Bronchial epithelial cell (primary cell): ENCODE results near the gene FBXO31. TPM values are rescaled to one million over a fixed set of nuclear protein-coding genes. Genes with fewer than 3 reads are reported as not detected.
A peak's percentile ranks its signal among the peaks of the same experiment; 100 is the strongest.

Source experiments
- DNase-seq: peaks from one replicate; pipeline ENCODE4 v3.0.0-alpha.2; 2010; ENCODE audit warnings: low read depth
- FAIRE-seq: peaks from 2 replicates; lab custom pipeline; 2011; peaks lifted over from hg19 to GRCh38; lab: Jason Lieb, UNC
- H3K27me3 ChIP-seq: 2 replicates; pipeline ENCODE4 v1.5.1; 2011; ENCODE audit warnings: low read length; ENCODE audit not compliant: control insufficient read depth, insufficient read depth
- H3K36me3 ChIP-seq: 2 replicates; pipeline ENCODE4 v1.5.1; 2011; ENCODE audit warnings: low read length; ENCODE audit not compliant: control insufficient read depth, insufficient read depth
- H3K4me3 ChIP-seq: 2 replicates; pipeline ENCODE4 v1.5.1; 2011; ENCODE audit warnings: mild to moderate bottlenecking, low read depth, low read length, control low read depth
- total RNA-seq: library from RNA; depleted of rRNA; stranded (reverse); fragments of >200 nt; gene quantifications from 2 replicates; pipeline ENCODE4 v1.2.1, GENCODE V29; 2014
- TF ChIP-seq, protein P1 (sequence below): IDR thresholded peaks from 2 replicates; pipeline ENCODE4 v1.5.1; 2011; ENCODE audit warnings: mild to moderate bottlenecking, moderate library complexity, low read length, control low read depth, inconsistent platforms; ENCODE audit not compliant: insufficient read depth, severe bottlenecking

Gene FBXO31
- total RNA-seq, 1 donor from 2014 or later = 24.7 TPM

DNA sequence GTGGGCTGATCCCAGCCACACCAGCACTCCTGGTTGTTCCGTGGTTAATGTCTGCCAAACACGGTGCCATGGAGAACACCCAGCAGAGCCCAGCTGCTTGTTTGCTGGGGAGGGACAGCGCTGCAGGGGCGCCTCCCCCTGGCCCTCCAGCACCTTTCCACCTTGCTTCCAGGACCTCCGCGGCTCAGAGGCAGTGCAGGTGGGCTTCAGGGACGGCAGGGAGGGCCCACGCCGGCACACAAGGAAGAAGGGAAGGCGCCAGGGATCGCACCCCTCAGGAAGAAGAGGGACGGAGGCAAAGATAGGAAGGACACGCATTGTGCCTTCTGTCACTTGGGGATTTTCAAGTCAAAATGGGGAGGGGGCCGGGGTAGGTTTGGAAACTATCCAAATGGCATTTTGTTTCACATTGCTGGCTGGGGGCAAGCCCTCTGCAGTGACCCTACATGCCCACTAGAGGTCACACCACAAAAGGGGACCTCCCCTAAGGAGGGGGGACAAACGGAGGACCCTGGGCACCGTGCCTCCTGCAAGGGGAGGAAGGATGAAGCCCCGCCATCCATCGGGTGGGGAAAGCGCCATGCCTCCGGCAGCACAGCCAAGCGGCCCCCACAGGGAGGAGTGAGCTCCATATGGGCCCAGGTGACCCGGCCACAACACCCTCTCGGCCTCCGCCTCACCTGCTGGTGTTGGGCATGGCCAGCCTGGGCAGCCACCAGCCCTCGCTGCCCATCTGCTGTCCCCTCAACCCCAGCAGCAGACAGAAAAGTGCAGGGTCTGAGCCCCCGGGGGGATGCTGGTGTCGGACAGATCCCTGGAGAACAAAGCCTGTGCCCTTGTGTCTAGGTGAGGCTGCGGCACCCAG is 58.9 kb downstream of the FBXO31 start:
- Histone ChIP-seq H3K27me3 (no peaks in the 10 kb centered on the region), H3K4me3 (no peak overlapping the region), H3K36me3 (peaks cover 11% of the 10 kb centered on the region)
- DNase-seq (no peak), FAIRE-seq (no peak)
- TF ChIP-seq, protein P1, sequence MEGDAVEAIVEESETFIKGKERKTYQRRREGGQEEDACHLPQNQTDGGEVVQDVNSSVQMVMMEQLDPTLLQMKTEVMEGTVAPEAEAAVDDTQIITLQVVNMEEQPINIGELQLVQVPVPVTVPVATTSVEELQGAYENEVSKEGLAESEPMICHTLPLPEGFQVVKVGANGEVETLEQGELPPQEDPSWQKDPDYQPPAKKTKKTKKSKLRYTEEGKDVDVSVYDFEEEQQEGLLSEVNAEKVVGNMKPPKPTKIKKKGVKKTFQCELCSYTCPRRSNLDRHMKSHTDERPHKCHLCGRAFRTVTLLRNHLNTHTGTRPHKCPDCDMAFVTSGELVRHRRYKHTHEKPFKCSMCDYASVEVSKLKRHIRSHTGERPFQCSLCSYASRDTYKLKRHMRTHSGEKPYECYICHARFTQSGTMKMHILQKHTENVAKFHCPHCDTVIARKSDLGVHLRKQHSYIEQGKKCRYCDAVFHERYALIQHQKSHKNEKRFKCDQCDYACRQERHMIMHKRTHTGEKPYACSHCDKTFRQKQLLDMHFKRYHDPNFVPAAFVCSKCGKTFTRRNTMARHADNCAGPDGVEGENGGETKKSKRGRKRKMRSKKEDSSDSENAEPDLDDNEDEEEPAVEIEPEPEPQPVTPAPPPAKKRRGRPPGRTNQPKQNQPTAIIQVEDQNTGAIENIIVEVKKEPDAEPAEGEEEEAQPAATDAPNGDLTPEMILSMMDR = peak; percentile 74

DNA sequence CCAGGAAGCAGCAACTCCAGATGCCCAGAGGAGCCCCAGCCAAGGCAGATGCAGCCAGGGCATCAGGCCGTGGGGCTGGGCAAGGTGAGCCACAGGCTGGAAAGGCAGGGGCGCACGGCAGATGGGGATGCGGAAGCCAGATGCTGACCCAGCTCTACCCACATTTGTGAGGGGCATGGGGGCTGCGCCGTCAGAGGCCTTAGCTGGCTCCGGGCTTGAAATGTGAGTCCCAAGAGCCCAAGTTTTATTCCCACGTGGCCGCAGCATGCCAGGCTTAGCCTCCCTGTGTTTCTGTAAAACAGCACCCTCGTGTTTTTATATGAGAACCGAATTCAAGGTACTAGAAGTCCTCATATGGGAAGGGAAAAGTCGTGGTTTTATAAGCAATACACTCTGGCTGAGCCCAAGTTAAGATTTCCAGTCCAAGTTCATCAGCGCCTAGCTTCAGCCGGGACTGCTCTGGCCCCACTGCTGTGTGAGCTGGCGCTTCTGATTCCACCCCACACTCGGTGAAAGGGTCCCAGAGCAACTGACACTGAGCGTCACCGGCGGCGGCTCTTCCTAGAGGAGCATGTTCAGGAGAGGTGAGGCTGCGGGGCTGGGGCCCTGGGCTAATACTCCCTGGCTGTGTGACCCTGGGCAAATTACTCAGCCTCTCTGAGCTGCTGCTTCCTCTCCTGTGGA is 59.7 kb downstream of the FBXO31 start:
- peaks cover 10% of the 10 kb centered on the region for H3K36me3 ChIP-seq
- no peaks in the 10 kb centered on the region for H3K27me3 ChIP-seq
- TF ChIP-seq, protein P1 = no peak
- H3K4me3 ChIP-seq = no peak overlapping the region
- DNase-seq = no peak
- no peak for FAIRE-seq

DNA sequence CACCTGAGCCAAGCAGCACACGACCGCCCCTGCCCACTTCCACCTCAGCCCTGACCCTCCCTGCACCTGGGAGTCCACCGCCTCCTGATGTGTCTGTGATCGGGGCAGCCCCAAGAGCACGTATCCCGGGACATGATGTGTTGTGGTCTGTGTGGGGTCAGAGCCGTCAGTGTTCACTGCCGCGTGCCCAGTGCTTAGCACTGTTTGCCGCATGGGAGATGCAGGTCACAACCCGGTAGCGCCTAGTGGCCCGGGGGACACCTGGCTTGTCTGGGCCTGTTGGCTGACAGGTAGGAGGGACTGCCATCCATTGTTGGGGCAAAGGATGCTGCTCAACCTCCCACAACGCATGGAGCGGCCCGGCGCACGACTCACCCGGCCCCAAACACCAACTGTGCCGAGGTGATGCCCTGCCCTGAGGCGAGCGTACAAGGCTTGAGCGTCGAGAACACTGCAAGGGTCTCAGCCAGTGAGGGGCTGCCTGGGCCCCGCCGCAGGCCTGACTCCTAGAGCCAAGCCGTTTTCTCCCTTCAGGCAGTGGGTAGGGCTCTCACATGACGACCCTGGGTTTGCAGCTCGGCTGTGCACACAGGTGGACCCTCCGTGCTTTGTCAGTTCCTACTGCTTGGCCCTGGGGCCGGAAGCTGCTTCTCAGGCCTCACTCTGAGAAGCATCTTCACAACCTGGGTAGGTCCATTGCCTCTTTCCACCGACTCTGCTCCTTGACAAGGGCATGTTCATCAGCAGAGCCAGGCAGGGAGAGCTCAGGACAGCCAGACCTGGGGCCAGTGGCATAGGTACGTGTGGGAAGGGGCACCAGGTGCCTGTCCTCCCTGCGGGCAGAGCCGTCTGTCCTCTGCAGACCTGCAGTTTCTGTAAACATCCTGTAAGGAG is 60.5 kb downstream of the FBXO31 start:
- FAIRE-seq (no peak), DNase-seq (no peak)
- TF ChIP-seq, protein P1 = no peak
- H3K4me3 ChIP-seq = no peak overlapping the region
- no peaks in the 10 kb centered on the region for H3K27me3 ChIP-seq
- peaks cover 6% of the 10 kb centered on the region for H3K36me3 ChIP-seq

DNA sequence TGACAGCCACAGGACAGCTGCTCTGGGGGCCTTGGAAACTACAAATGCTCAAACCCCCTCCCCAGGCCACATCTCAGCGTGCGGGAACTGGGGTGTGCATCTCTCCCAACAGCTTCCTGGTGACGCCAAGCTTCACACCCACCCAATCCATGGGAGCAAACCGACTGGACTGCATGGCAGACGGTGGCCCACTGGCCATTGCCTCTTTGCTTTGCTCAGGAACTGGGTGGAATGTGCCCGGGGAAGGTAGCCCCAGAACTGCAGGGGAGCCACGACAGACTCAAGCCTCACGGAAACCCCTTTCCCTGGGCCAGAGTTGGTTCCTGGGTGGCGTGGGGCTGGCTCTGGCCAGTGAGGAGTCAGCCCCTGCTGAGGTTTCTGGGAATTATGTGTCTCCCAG is 61.2 kb downstream of the FBXO31 start:
- FAIRE-seq = no peak
- TF ChIP-seq, protein P1 = no peak
- DNase-seq = no peak

DNA sequence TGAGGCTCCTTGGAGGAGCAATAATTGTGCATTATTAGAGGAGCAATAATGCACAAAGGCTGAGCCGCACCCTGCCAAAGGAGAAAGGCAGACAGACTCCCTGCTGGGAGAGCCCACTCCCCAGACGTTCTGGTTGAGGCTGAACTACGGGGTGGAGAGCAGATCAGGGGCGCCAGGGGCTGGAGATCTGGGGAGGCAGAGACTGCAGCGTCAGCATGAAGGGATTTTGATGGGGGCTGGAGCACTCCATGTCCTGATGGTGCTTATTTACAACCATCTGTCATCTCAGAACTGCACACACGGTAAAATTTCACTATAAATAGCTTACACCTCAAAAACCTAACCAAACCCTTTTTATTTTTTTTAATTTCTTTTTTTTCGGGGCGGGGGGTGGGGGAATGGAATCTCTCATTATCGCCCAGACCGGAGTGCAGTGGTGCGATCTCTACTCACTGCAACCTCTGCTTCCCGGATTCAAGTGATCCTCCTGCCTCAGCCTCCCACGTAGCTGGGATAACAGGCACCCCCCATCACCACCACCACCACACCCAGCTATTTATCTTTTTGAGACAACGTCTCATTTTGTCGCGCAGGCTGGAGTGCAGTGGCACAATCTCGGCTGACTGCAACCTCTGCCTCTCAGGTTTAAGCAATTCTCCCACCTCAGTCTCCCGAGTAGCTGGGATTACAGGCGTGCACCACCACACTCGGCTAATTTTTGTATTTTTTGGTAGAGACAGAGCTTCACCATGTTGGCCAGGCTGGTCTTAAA is 62.1 kb downstream of the FBXO31 start:
- no peak for FAIRE-seq

More for the DNA sequence above, 61.2 kb downstream of the FBXO31 start:
- Histone ChIP-seq H3K27me3 (no peaks in the 10 kb centered on the region), H3K4me3 (no peak overlapping the region), H3K36me3 (peaks cover 3% of the 10 kb centered on the region)

More for the DNA sequence above, 62.1 kb downstream of the FBXO31 start:
- TF ChIP-seq, protein P1 = no peak
- no peak for DNase-seq
- peaks cover 3% of the 10 kb centered on the region for H3K36me3 ChIP-seq
- no peak overlapping the region for H3K4me3 ChIP-seq
- no peaks in the 10 kb centered on the region for H3K27me3 ChIP-seq
